Body of pancreas (tissue), 4 donors: ENCODE measurements around the gene POT1. TPM values are rescaled to one million over a fixed set of nuclear protein-coding genes. Genes with fewer than 3 reads are reported as not detected.

Source experiments
- ATAC-seq: fragments of 150-250 bp; one replicate; pipeline ENCODE4 v1.9.1; 2016
- DNase-seq, 4 donors: peaks; one replicate each; pipeline ENCODE4 v3.0.0-alpha.2; 2019
- H3K27ac ChIP-seq, 4 donors: fragments of 200-600 bp; sonication (generic); 1 replicate in 3 of 4; 2 replicates in 1 of 4; pipeline versions ENCODE4 v1.5.1 to v1.6.1; 2016 to 2019; ENCODE audit warnings: mild to moderate bottlenecking in 1 of 4, mixed read lengths in 1 of 4, moderate library complexity in 1 of 4
- H3K27me3 ChIP-seq, 2 donors: fragments of 200-600 bp; sonication (generic); one replicate each; pipeline ENCODE4 v1.6.0; 2016; ENCODE audit warnings: mild to moderate bottlenecking in 1 of 2
- H3K36me3 ChIP-seq, 2 donors: fragments of 200-600 bp; sonication (generic); replicated peaks in 1 of 2; 2 replicates each; pipeline ENCODE4 v1.5.1; 2016; ENCODE audit warnings: low read depth in 2 of 2; ENCODE audit not compliant: insufficient read depth in 1 of 2
- H3K4me1 ChIP-seq: fragments of 200-600 bp; sonication (generic); one replicate; pipeline ENCODE4 v1.6.0; 2016
- H3K4me3 ChIP-seq, 2 donors: fragments of 200-600 bp; sonication (generic); 1 replicate in 1 of 2; 2 replicates in 1 of 2; pipeline ENCODE4 v1.5.1; 2016 to 2019
- H3K9me3 ChIP-seq, 3 donors: fragments of 200-600 bp; sonication (generic); 1 replicate in 2 of 3; 2 replicates in 1 of 3; pipeline ENCODE4 v1.5.1; 2016
- POLR2A ChIP-seq, 3 donors: fragments of 450-650 bp; IDR thresholded peaks; one replicate each; pipeline ENCODE4 v1.6.1; 2016; ENCODE audit warnings: antibody characterized with exemption in 3 of 3, mild to moderate bottlenecking in 2 of 3
- whole genome bisulfite sequencing, 2 donors: methylation state at CpG; one replicate each; pipeline ENCODE4 v1.1.5; 2017; 5-methylcytosine and 5-hydroxymethylcytosine counted together
- intact Hi-C: fragments of 100-400 bp; cut with DNase I; formaldehyde crosslinking; loops from one replicate; pipeline ENCODE4 v1.15.1; 2023
- total RNA-seq, 2 donors: library from RNA; depleted of rRNA; stranded (reverse); fragments of >200 nt; gene quantifications; one replicate each; pipeline ENCODE4 v1.1.0, GENCODE V29; 2016
- TF ChIP-seq, protein P1 (sequence below), 7 experiments: fragments of 450-650 bp in 4 of 7; fragments of 200-600 bp in 3 of 7; sonication (generic) in 3 of 7; IDR thresholded peaks; one replicate each; pipeline ENCODE4 v1.5.1; 2016 to 2019; ENCODE audit warnings: antibody characterized with exemption in 7 of 7

Gene POT1
- total RNA-seq, 2 donors from 2014 or later, result 3.3 to 5.4 TPM

- Histone ChIP-seq H3K4me3 (no peak overlapping the region), H3K4me1 (no peaks in the 10 kb centered on the region), H3K27ac (no peak overlapping the region), H3K36me3 (no peaks in the 10 kb centered on the region), H3K9me3 (no peaks in the 10 kb centered on the region), H3K27me3 (no peaks in the 10 kb centered on the region)
- no peak for TF ChIP-seq POLR2A (IDR thresholded peaks at IDR 0.05)
- TF ChIP-seq, protein P1, sequence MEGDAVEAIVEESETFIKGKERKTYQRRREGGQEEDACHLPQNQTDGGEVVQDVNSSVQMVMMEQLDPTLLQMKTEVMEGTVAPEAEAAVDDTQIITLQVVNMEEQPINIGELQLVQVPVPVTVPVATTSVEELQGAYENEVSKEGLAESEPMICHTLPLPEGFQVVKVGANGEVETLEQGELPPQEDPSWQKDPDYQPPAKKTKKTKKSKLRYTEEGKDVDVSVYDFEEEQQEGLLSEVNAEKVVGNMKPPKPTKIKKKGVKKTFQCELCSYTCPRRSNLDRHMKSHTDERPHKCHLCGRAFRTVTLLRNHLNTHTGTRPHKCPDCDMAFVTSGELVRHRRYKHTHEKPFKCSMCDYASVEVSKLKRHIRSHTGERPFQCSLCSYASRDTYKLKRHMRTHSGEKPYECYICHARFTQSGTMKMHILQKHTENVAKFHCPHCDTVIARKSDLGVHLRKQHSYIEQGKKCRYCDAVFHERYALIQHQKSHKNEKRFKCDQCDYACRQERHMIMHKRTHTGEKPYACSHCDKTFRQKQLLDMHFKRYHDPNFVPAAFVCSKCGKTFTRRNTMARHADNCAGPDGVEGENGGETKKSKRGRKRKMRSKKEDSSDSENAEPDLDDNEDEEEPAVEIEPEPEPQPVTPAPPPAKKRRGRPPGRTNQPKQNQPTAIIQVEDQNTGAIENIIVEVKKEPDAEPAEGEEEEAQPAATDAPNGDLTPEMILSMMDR (IDR thresholded peaks at IDR 0.05), result peak; percentile 57 to 92 (median 79)
- 33 to 35% methylated on average over 9 of the region's 9 CpGs for WGBS, 2 donors
- intact Hi-C loops, result loop anchor here (10.0 kb wide), 1 partner anchor 610 kb away; no protein-coding TSS in a partner anchor
- ATAC-seq (peak; percentile 88), DNase-seq (peak; percentile 64 to 70 (median 67))
These were observed 144.5 kb downstream of the POT1 start for GRCh38 chr7:124784879-124785818.

DNA sequence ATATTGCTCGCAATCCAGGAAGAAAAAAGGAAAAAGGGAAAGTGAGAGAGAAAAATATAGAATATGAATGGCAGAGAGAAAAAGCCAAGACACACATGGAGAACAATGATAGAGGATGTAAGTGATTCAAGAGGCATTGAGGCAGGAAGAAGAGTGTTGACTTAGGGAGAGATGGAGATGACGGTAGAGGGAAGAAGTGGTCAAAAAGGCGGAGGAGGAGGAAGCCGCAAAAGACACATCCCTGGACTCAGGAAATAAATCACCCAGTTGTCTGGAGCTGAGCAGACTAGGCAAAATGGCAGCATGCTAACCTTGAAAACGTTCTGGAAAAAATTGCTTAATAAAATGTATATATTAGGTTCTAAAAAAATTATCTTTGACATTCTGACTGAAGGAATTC lies 146.4 kb downstream of the POT1 start:
- ATAC-seq (no peak), DNase-seq (no peak)
- TF ChIP-seq, protein P1 (IDR thresholded peaks at IDR 0.05), result no peak
- TF ChIP-seq POLR2A (IDR thresholded peaks at IDR 0.05), result no peak
- Histone ChIP-seq H3K9me3 (no peaks in the 10 kb centered on the region), H3K27ac (no peak overlapping the region), H3K27me3 (no peaks in the 10 kb centered on the region), H3K4me3 (no peak overlapping the region), H3K36me3 (no peaks in the 10 kb centered on the region), H3K4me1 (no peaks in the 10 kb centered on the region)
- WGBS, 2 donors, result 67 to 71% methylated on average over 5 of the region's 5 CpGs
- intact Hi-C loops, result loop anchor here (10.0 kb wide), 1 partner anchor 608 kb away; no protein-coding TSS in a partner anchor

- no peak for TF ChIP-seq POLR2A (IDR thresholded peaks at IDR 0.05)
- TF ChIP-seq, protein P1 (IDR thresholded peaks at IDR 0.05), result no peak
- no peaks in the 10 kb centered on the region for H3K4me1 ChIP-seq
- no peaks in the 10 kb centered on the region for H3K36me3 ChIP-seq
- H3K9me3 ChIP-seq, result no peaks in the 10 kb centered on the region
- no peak overlapping the region for H3K27ac ChIP-seq
- ATAC-seq (no peak), DNase-seq (no peak)
- no peak overlapping the region for H3K4me3 ChIP-seq
- intact Hi-C loops, result loop anchor here (10.0 kb wide), 1 partner anchor 607 kb away; no protein-coding TSS in a partner anchor
- 72% methylated on average over 12 of the region's 12 CpGs for WGBS, 2 donors
- H3K27me3 ChIP-seq, result no peaks in the 10 kb centered on the region
These were observed 147.5 kb downstream of the POT1 start for GRCh38 chr7:124781907-124782734.

GRCh38 chr7:124781418-124781817 lies 148.2 kb downstream of the POT1 start:
- TF ChIP-seq, protein P1 (IDR thresholded peaks at IDR 0.05), result no peak
- TF ChIP-seq POLR2A (IDR thresholded peaks at IDR 0.05), result no peak
- intact Hi-C loops, result loop anchor here (10.0 kb wide), 1 partner anchor 607 kb away; no protein-coding TSS in a partner anchor

More at GRCh38 chr7:124781418-124781817, 148.2 kb downstream of the POT1 start:
- Histone ChIP-seq H3K27ac (no peak overlapping the region), H3K4me3 (no peak overlapping the region), H3K27me3 (no peaks in the 10 kb centered on the region), H3K36me3 (no peaks in the 10 kb centered on the region), H3K4me1 (no peaks in the 10 kb centered on the region), H3K9me3 (no peaks in the 10 kb centered on the region)
- DNase-seq, result no peak
- ATAC-seq, result no peak
- WGBS, 2 donors, result 81 to 85% methylated on average over 2 of the region's 2 CpGs
